ENCODE results near the gene ZMIZ1. TPM values are rescaled to one million over a fixed set of nuclear protein-coding genes. Genes with fewer than 3 reads are reported as not detected.

ZMIZ1 gene
- total RNA-seq, 1 experiment from 2014 or later: 20.4 TPM

GRCh38 chr10:79127151-79127961 lies 58.6 kb downstream of the ZMIZ1 start:
- peaks cover 2% of the 10 kb centered on the region for H3K36me3 ChIP-seq (replicated peaks; ENCODE audit: control insufficient read depth, insufficient read depth, low read length)
- DNase-seq: peak; percentile 86
- H3K4me3 ChIP-seq (ENCODE audit: insufficient read depth, low read depth, low read length): no peak overlapping the region
- H3K27me3 ChIP-seq (ENCODE audit: control insufficient read depth, insufficient read depth, low read length): no peaks in the 10 kb centered on the region

DNA sequence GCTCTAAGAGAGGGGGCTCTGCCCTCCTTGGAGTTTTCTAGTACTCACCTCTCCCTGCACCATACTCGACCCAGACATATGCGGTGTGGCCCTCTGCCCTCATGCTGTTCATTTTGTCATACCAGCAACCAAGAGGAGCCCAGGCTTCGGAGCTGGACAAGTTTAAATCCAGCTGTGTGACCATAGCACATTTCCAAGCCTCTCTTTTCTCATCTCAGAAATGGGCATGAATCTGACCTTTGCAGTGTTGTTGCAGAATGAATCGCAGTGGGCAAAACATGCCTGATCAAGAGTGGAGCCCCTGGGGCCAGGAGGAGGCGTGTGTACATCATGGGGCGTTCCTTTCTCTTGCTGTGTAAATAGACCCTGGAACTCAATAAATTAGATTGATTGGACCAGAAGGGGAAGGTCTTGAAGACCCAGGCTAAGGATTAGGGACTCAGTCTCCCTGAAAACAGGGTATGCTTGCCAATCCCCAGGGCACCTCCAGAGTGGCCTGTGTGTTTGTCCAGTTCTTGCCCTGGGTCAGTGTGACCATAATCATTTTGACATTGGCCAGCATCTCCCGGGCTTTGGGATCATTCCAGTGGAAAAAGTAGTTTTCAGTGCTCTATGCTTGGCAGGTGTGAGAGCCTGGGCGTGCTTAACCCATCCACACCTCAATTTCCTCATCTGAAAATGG lies 59.6 kb downstream of the ZMIZ1 start:
- Histone ChIP-seq H3K27me3 (ENCODE audit: control insufficient read depth, insufficient read depth, low read length) (no peaks in the 10 kb centered on the region), H3K36me3 (replicated peaks; ENCODE audit: control insufficient read depth, insufficient read depth, low read length) (peaks cover 2% of the 10 kb centered on the region), H3K4me3 (ENCODE audit: insufficient read depth, low read depth, low read length) (no peak overlapping the region)
- DNase-seq: no peak

GRCh38 chr10:79128923-79129305 lies 60.1 kb downstream of the ZMIZ1 start:
- Histone ChIP-seq H3K4me3 (ENCODE audit: insufficient read depth, low read depth, low read length) (no peak overlapping the region), H3K36me3 (replicated peaks; ENCODE audit: control insufficient read depth, insufficient read depth, low read length) (peaks cover 2% of the 10 kb centered on the region), H3K27me3 (ENCODE audit: control insufficient read depth, insufficient read depth, low read length) (no peaks in the 10 kb centered on the region)
- DNase-seq: no peak

DNA sequence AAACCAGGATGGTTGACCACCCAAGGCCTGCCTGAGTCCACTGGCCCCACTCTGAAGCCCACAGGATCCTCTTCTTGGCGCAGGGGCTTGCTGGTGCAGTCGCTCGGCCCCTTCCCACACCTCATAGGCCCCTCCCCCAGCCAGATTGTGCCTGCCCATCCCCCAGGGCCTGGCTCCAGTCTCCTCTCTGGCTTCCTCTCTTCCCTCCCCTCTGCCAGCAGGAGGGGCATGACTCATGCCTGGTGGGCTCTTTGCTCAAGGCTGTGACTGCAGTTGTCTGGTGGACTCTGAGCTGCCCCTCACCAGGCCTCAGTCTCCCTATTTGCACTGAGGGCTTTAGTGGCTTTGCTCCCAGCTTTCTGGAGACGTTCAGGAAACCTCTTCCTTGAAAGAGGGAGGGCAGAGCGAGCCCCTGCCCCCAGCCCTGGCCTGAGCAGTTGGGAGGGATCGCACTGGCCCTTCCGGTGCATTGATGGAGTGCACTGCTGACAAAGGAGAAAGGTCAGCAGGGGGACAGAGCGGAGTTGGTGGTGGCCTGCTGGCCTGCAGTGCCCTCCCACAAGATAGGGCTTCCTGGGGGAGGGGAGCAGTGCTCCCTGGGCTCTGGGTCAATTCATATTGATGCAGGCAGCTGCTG lies 60.7 kb downstream of the ZMIZ1 start:
- peaks cover 2% of the 10 kb centered on the region for H3K36me3 ChIP-seq (replicated peaks; ENCODE audit: control insufficient read depth, insufficient read depth, low read length)
- peak; percentile 97 for DNase-seq
- no peak overlapping the region for H3K4me3 ChIP-seq (ENCODE audit: insufficient read depth, low read depth, low read length)
- no peaks in the 10 kb centered on the region for H3K27me3 ChIP-seq (ENCODE audit: control insufficient read depth, insufficient read depth, low read length)

DNA sequence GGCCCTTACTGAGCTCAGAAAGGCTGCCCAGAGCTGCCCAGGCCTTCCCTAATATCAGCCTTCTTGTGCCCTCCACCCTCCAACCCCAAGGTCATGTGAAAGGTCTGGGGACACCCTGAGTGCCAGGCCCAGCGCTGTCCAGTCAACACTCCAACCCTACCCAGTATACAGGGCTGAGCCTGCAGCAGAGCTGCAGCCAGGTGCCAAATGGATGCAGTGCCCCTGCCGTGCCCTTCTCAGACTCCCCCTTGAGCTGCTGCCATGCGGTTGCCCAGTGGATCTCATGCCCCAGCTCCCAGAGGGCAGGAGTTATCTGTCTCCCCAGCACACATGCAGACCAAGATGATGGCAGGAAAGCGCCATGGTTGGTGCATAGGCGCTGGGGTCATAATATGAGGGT lies 61.5 kb downstream of the ZMIZ1 start:
- no peak for DNase-seq
- peaks cover 2% of the 10 kb centered on the region for H3K36me3 ChIP-seq (replicated peaks; ENCODE audit: control insufficient read depth, insufficient read depth, low read length)
- no peak overlapping the region for H3K4me3 ChIP-seq (ENCODE audit: insufficient read depth, low read depth, low read length)
- H3K27me3 ChIP-seq (ENCODE audit: control insufficient read depth, insufficient read depth, low read length): no peaks in the 10 kb centered on the region

DNA sequence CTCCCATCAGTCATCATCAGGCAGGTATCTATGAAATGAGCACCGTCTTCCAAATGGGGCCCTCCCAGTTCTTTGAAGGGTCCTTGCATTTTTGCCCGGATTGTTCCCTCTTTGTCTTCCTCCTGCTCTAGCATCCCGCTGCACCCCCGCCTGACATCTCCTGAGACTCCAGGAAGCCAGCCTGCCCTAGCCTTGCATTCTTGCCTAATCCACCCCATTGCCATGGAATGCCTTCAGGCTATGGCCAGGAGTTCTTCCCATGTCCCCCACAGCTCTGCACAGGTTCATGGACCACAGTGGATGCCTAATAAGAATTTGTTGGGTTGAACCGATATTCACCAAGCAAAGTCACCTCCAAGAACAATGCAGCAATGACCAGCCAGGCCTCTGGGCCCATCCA lies 62.1 kb downstream of the ZMIZ1 start:
- Histone ChIP-seq H3K27me3 (ENCODE audit: control insufficient read depth, insufficient read depth, low read length) (no peaks in the 10 kb centered on the region), H3K36me3 (replicated peaks; ENCODE audit: control insufficient read depth, insufficient read depth, low read length) (peaks cover 2% of the 10 kb centered on the region), H3K4me3 (ENCODE audit: insufficient read depth, low read depth, low read length) (no peak overlapping the region)
- DNase-seq: peak; percentile 78

DNA sequence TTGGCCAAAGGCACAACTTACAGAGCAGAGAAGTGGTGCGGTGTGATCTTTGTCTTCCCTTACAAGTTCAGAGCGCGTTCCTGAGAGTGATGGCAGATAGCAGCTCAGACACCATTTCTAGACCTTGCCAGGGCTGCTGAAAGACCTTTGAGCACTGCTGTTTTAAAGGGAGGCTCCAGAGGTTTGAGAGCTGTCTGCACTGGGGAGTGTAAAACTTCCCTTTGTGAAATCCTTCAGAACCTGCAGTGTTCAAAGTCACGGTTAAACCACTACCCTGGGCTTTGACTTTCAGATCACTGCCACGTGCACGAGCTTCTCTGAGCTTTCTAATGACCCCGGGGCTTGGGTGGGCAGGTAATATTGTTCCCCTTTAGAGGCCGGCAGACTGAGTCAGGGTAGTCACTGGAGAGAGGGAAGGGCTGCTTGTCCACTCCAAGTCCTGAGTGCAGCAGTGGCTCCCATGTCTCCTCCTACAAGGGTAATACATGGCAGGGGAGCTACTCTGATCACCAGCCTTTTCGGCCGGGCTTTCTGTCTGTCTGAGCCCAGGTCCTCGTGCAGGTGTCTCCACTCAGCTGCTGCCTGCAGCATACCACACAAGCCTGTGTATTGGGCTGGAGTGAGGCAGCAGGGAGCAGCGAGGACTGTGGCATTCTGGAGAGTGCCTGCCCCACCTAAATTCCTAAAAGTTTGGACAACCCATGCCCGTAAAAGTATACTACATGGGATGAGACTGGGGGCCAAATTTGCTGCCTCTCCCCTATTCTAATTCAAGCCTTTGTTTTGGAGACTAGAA lies 63.3 kb downstream of the ZMIZ1 start:
- no peak for DNase-seq
- H3K4me3 ChIP-seq (ENCODE audit: insufficient read depth, low read depth, low read length): no peak overlapping the region
- no peaks in the 10 kb centered on the region for H3K27me3 ChIP-seq (ENCODE audit: control insufficient read depth, insufficient read depth, low read length)
- peaks cover 2% of the 10 kb centered on the region for H3K36me3 ChIP-seq (replicated peaks; ENCODE audit: control insufficient read depth, insufficient read depth, low read length)

DNA sequence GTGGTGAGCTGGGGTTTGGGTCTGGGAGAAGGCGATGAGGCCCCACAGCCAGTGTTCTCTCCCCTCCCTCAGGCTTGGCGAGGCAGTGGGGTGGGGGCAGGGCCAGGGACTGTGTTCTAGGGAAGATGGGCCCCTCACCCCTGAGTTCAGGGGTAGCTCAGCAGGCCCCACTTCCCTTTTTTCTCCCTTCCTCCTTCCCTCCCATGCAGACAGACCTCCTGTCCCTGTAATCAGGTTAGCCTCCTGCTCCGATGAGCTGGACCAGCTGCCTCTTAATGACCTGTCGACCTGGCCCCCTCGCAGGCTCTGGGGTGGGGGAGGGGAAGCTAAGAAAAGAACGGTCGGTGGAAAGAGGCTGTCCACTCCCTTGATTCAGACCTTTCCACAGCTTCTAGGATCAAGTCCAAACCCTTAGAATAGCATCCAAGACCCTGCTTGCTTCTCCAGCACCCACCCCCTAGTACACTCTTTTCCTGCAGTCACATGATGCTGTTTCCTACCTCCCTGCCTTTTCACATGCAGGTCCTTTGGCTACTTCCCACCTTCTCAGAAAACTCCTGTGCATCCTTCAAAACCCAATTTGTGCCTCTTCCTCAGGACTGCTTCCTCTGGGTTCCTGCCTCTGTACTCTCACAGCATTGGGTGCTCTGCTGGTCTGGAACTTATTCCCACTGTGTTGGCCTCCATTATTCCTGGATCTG lies 64.1 kb downstream of the ZMIZ1 start:
- Histone ChIP-seq H3K36me3 (replicated peaks; ENCODE audit: control insufficient read depth, insufficient read depth, low read length) (peaks cover 2% of the 10 kb centered on the region), H3K4me3 (ENCODE audit: insufficient read depth, low read depth, low read length) (no peak overlapping the region), H3K27me3 (ENCODE audit: control insufficient read depth, insufficient read depth, low read length) (no peaks in the 10 kb centered on the region)
- no peak for DNase-seq

- no peak overlapping the region for H3K4me3 ChIP-seq (ENCODE audit: insufficient read depth, low read depth, low read length)
- H3K36me3 ChIP-seq (replicated peaks; ENCODE audit: control insufficient read depth, insufficient read depth, low read length): peaks cover 2% of the 10 kb centered on the region
- H3K27me3 ChIP-seq (ENCODE audit: control insufficient read depth, insufficient read depth, low read length): no peaks in the 10 kb centered on the region
- DNase-seq: no peak
These were observed 64.7 kb downstream of the ZMIZ1 start for GRCh38 chr10:79133416-79133815.

DNA sequence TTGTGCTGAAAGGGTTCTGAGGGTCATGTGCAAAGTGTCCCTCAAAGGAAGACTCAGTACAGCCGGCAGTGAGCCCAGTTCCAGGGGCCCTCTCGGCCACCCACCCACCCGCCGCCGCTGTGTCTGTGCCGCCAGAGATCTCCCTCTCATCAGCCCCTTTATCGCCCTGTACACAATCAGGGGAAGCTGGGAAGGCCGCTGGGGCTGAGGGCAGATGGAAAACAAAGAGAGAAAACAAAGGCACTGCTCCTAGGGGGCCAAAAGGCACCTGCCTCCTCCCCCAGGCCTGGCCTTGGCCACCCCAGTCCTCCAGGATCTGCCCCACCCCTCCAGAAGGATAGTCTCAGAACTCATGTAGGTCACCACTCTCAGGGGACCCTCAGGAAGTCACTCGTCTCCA lies 67.0 kb downstream of the ZMIZ1 start:
- Histone ChIP-seq H3K36me3 (replicated peaks; ENCODE audit: control insufficient read depth, insufficient read depth, low read length) (peaks cover 2% of the 10 kb centered on the region), H3K4me3 (ENCODE audit: insufficient read depth, low read depth, low read length) (no peak overlapping the region), H3K27me3 (ENCODE audit: control insufficient read depth, insufficient read depth, low read length) (no peaks in the 10 kb centered on the region)
- peak; percentile 72 for DNase-seq

DNA sequence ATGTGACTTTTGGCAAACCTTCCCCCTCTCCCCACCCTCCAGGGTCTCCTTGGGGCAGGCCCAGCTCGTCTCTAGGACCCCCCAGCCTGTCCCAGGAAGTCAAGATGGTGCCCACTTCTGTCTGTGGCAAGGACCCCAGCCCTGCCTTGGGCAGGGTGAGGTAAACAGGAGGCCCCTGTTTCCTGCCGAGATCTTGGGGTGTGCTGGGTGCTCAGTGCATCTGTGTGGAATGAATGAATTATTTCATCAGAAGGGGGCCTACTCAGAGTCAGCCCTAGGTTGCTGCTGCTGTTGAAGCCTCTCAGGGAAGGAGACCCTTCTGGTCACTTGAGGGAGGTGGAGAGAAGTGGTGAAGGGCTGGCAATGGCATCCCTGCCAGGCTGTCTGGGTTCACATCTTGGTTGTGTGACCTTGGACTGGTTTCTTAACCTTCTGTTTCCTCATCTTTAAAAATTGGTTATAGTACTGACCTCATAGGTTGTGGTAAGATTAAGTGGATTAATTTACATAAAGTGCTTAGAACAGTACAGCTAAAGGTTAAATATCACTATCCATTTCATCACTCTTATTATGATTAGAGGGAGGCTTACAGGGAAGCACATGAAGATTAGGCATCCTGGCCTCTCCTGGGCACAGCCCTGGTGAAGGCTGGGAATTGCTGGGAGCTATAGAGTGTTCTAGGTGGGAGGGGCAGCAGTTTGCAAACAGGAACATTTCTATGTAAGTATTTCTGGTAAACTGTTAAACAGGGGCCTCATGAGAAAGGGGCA lies 67.7 kb downstream of the ZMIZ1 start:
- H3K4me3 ChIP-seq (ENCODE audit: insufficient read depth, low read depth, low read length): no peak overlapping the region
- H3K36me3 ChIP-seq (replicated peaks; ENCODE audit: control insufficient read depth, insufficient read depth, low read length): no peaks in the 10 kb centered on the region; the same call in none of the 2 replicates
- H3K27me3 ChIP-seq (ENCODE audit: control insufficient read depth, insufficient read depth, low read length): no peaks in the 10 kb centered on the region
- DNase-seq: no peak

- DNase-seq: no peak
- Histone ChIP-seq H3K4me3 (ENCODE audit: insufficient read depth, low read depth, low read length) (no peak overlapping the region), H3K27me3 (ENCODE audit: control insufficient read depth, insufficient read depth, low read length) (no peaks in the 10 kb centered on the region), H3K36me3 (replicated peaks; ENCODE audit: control insufficient read depth, insufficient read depth, low read length) (no peaks in the 10 kb centered on the region; the same call in none of the 2 replicates)
These were observed 68.6 kb downstream of the ZMIZ1 start for GRCh38 chr10:79137300-79137756.

GRCh38 chr10:79137826-79138225 lies 69.1 kb downstream of the ZMIZ1 start:
- no peaks in the 10 kb centered on the region; the same call in none of the 2 replicates for H3K36me3 ChIP-seq (replicated peaks; ENCODE audit: control insufficient read depth, insufficient read depth, low read length)
- DNase-seq: peak; percentile 81

More at GRCh38 chr10:79137826-79138225, 69.1 kb downstream of the ZMIZ1 start:
- H3K4me3 ChIP-seq (ENCODE audit: insufficient read depth, low read depth, low read length): no peak overlapping the region
- H3K27me3 ChIP-seq (ENCODE audit: control insufficient read depth, insufficient read depth, low read length): no peaks in the 10 kb centered on the region

All from H7 (cell line).